HFF-Myc (cell line): ENCODE data around the gene MYT1.

Experiments used
- DNase-seq: peaks from one replicate; pipeline ENCODE4 v3.0.0-alpha.2; 2011; ENCODE audit warnings: low read depth; ENCODE audit errors: extremely low read depth
- H3K4me3 ChIP-seq: replicated peaks from 2 replicates; pipeline ENCODE4 v1.5.1; 2011; ENCODE audit warnings: low read depth, mild to moderate bottlenecking, control low read depth, low read length
- CTCF ChIP-seq: IDR thresholded peaks from 2 replicates; pipeline ENCODE4 v1.5.1; 2012; ENCODE audit warnings: mild to moderate bottlenecking, low read depth, low read length, control low read depth; ENCODE audit errors: missing control alignments

The MYT1 gene

DNA sequence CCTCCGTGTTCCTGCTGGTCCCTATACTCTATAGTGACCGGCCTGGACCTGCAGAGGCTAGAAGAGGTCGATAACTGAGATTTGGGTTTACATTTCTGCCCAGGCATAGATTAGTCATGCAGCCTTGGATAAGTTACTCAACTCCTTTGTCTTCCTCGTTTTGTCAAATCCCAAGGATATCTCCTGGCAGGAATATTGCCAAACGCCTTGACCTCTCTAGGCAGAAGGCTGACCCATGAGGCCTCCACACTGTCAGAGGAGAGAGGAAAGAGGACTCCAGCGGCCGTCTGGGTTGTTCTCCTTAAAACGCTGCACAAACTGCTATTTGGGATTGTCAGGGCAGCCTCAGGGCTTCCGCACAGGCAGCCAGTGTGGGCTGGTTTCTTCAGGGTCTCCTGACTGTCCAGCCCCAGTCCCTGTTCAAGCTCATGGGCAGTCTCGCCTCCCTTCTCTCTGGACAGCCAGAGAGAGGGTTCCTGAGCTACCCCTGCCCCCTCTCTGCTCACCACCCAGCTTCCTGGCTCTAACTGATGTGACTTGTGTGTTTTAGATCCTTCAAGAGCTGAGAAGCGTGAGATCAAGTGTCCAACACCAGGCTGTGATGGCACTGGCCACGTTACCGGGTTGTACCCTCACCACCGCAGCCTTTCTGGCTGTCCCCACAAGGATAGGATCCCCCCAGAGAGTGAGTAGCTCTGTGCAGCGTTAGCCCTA is 46.6 kb downstream of the MYT1 start:
- DNase-seq, result no peak
- H3K4me3 ChIP-seq, result no peak overlapping the region
- no peak for TF ChIP-seq CTCF

GRCh38 chr20:64211874-64212658 is 47.8 kb downstream of the MYT1 start:
- no peak for TF ChIP-seq CTCF
- H3K4me3 ChIP-seq, result no peak overlapping the region
- no peak for DNase-seq

- no peak for TF ChIP-seq CTCF
- no peak for DNase-seq
- no peak overlapping the region for H3K4me3 ChIP-seq
Observed at GRCh38 chr20:64212755-64213154, 48.5 kb downstream of the MYT1 start.

- TF ChIP-seq CTCF, result no peak
- H3K4me3 ChIP-seq, result no peak overlapping the region
- DNase-seq, result no peak
Observed at GRCh38 chr20:64214113-64214512, 49.9 kb downstream of the MYT1 start.

DNA sequence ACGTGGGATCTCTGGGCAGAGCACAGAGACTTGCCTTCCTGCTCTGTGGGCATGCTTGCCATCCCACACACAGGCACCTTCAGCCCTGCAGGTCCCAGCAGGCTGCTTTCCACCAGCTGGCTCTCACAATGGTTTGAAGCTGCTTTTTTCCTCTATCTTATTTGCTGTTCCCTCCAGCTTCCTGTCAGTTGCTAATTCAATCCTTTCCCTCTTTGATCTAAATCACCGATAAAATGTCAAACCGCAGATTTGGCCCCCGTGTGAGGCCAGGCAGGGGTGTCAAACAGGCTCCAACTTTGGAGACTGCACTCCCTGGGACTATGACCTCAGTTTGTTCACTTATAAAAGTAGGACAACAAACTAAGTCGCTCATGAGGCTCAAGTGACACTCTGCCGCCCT is 50.7 kb downstream of the MYT1 start:
- TF ChIP-seq CTCF, result no peak
- H3K4me3 ChIP-seq, result no peak overlapping the region

GRCh38 chr20:64216036-64216435 is 51.8 kb downstream of the MYT1 start:
- TF ChIP-seq CTCF, result no peak
- no peak overlapping the region for H3K4me3 ChIP-seq
- DNase-seq, result no peak

More for the DNA sequence above, 50.7 kb downstream of the MYT1 start:
- DNase-seq, result no peak
